Upper lobe of left lung (tissue), 6 donors: Measurements from ENCODE around the gene MGMT. TPM values are rescaled to one million over a fixed set of nuclear protein-coding genes. Genes with fewer than 3 reads are reported as not detected.

Experiments used
- ATAC-seq, 2 donors: fragments of 200-7000 bp; cut with Tn5 transposase; one replicate each; pipeline ENCODE4 v1.9.1; 2022; ENCODE audit warnings: mild to moderate bottlenecking in 2 of 2, moderate library complexity in 2 of 2; ENCODE audit not compliant: low FRiP score in 2 of 2
- DNase-seq, 2 donors: peaks; one replicate each; pipeline ENCODE4 v3.0.0-alpha.2; 2019 to 2020
- H3K27ac ChIP-seq, 4 donors: fragments of 200-600 bp; sonication (generic); one replicate each; pipeline ENCODE4 v1.5.1; 2016 to 2019
- H3K27me3 ChIP-seq, 4 donors: fragments of 200-600 bp; sonication (generic); one replicate each; pipeline ENCODE4 v1.5.1; 2017 to 2019
- H3K36me3 ChIP-seq, 4 donors: fragments of 200-600 bp; sonication (generic); one replicate each; pipeline ENCODE4 v1.5.1; 2016 to 2019
- H3K4me1 ChIP-seq, 4 donors: fragments of 200-600 bp; sonication (generic); one replicate each; pipeline ENCODE4 v1.5.1; 2018 to 2019
- H3K4me3 ChIP-seq, 4 donors: fragments of 200-600 bp; sonication (generic); one replicate each; pipeline ENCODE4 v1.5.1; 2017 to 2019; ENCODE audit warnings: mild to moderate bottlenecking in 2 of 4, moderate library complexity in 1 of 4
- H3K9me3 ChIP-seq, 4 donors: fragments of 200-600 bp; sonication (generic); one replicate each; pipeline ENCODE4 v1.5.1; 2018 to 2019
- EP300 ChIP-seq, 4 donors: sonication (generic); formaldehyde crosslinking; IDR thresholded peaks; one replicate each; pipeline ENCODE4 v1.5.1; 2017; ENCODE audit warnings: antibody characterized with exemption in 4 of 4, control low read depth in 2 of 4
- POLR2A ChIP-seq, 4 donors: fragments of 450-650 bp; IDR thresholded peaks; one replicate each; pipeline ENCODE4 v1.5.1; 2016 to 2017; ENCODE audit warnings: antibody characterized with exemption in 4 of 4, mild to moderate bottlenecking in 2 of 4
- POLR2AphosphoS5 ChIP-seq, 2 donors: sonication (generic); formaldehyde crosslinking; IDR thresholded peaks; one replicate each; pipeline ENCODE4 v1.5.1; 2017; ENCODE audit warnings: antibody characterized with exemption in 2 of 2
- WGBS, 2 donors: methylation state at CpG; one replicate each; pipeline ENCODE4 v1.1.5; 2017 to 2018; 5-methylcytosine and 5-hydroxymethylcytosine counted together
- total RNA-seq, 6 donors: library from RNA; depleted of rRNA in 4 of 6; stranded (reverse); fragments of >200 nt in 4 of 6; gene quantifications; one replicate each; pipeline versions ENCODE4 v1.1.0 to v1.2.1, GENCODE V29; 2016 to 2021
- TF ChIP-seq, protein P1 (sequence below), 6 experiments: fragments of 450-650 bp in 4 of 6; fragments of 200-600 bp in 2 of 6; sonication (generic) in 2 of 6; IDR thresholded peaks; one replicate each; pipeline ENCODE4 v1.5.1; 2016 to 2019; ENCODE audit warnings: antibody characterized with exemption in 6 of 6
- donor health status: DM: no; HTN: no; CAD: no; lungs with moderate emphysema.
- donor health status: DM: no; HTN: yes; CAD: no; lungs with severe emphysema.

Gene MGMT
- total RNA-seq, 6 donors from 2014 or later: 20.9 to 44.0 (median 29.6) TPM

DNA sequence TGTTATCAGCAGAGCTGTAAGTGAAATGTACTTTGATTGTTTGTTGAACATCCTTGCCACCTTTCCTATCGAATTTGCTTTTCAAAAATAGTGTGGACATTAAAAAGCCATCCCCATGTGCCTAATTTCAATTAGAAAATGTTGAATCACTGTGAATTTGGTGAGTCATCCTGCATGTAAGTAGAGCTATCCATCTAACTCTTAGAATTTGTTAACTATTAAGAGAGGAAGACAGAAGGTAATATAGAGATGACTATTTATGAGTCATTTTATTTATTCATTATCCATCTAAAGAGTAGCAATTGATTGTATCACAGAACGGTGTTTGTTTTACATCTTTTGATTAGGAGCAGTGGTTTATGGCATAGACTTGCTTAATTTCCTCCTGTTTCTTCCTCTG, 154.7 kb downstream of the MGMT start:
- Histone ChIP-seq H3K4me1 (no peaks in the 10 kb centered on the region), H3K27me3 (no peaks in the 10 kb centered on the region), H3K27ac (no peak overlapping the region), H3K9me3 (no peaks in the 10 kb centered on the region), H3K36me3 (no peaks in the 10 kb centered on the region), H3K4me3 (no peak overlapping the region)
- no peak for TF ChIP-seq POLR2AphosphoS5 (IDR thresholded peaks at IDR 0.05)
- TF ChIP-seq EP300 (IDR thresholded peaks at IDR 0.05): no peak
- TF ChIP-seq POLR2A (IDR thresholded peaks at IDR 0.05): no peak
- TF ChIP-seq, protein P1, sequence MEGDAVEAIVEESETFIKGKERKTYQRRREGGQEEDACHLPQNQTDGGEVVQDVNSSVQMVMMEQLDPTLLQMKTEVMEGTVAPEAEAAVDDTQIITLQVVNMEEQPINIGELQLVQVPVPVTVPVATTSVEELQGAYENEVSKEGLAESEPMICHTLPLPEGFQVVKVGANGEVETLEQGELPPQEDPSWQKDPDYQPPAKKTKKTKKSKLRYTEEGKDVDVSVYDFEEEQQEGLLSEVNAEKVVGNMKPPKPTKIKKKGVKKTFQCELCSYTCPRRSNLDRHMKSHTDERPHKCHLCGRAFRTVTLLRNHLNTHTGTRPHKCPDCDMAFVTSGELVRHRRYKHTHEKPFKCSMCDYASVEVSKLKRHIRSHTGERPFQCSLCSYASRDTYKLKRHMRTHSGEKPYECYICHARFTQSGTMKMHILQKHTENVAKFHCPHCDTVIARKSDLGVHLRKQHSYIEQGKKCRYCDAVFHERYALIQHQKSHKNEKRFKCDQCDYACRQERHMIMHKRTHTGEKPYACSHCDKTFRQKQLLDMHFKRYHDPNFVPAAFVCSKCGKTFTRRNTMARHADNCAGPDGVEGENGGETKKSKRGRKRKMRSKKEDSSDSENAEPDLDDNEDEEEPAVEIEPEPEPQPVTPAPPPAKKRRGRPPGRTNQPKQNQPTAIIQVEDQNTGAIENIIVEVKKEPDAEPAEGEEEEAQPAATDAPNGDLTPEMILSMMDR (IDR thresholded peaks at IDR 0.05): no peak
- DNase-seq (no peak), ATAC-seq (no peak)
- WGBS, 2 donors: 68 to 73% methylated on average over 2 of the region's 2 CpGs

DNA sequence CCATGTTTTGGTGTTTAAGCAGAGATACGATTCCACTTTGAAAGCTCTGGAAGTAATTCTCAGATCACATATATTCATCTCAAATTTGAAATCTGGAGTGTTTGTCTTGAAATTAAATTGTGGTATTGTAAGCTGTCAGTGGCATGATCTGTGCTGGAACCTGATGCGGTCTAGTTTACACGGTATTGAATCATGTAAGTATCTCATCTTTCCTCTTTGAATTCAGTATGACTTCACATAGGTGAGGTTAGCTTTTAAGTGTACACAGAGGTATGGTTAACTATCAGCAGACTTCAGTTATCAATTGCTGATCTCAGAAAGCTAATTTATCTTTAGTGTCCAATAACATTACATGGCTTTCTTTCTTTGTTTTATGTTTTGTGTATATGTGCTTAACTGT, 155.2 kb downstream of the MGMT start:
- DNase-seq: no peak
- peaks cover 0 to under 1% (median 0%) of the 10 kb centered on the region in 4 donors for H3K4me1 ChIP-seq
- no peaks in the 10 kb centered on the region for H3K9me3 ChIP-seq
- ATAC-seq: no peak
- TF ChIP-seq POLR2A (IDR thresholded peaks at IDR 0.05) (no peak), POLR2AphosphoS5 (IDR thresholded peaks at IDR 0.05) (no peak), EP300 (IDR thresholded peaks at IDR 0.05) (no peak)
- TF ChIP-seq, protein P1 (IDR thresholded peaks at IDR 0.05): no peak
- no peaks in the 10 kb centered on the region for H3K27me3 ChIP-seq
- H3K36me3 ChIP-seq: no peaks in the 10 kb centered on the region
- WGBS, 2 donors: 83 to 86% methylated on average over 3 of the region's 3 CpGs
- no peak overlapping the region for H3K4me3 ChIP-seq
- no peak overlapping the region for H3K27ac ChIP-seq

DNA sequence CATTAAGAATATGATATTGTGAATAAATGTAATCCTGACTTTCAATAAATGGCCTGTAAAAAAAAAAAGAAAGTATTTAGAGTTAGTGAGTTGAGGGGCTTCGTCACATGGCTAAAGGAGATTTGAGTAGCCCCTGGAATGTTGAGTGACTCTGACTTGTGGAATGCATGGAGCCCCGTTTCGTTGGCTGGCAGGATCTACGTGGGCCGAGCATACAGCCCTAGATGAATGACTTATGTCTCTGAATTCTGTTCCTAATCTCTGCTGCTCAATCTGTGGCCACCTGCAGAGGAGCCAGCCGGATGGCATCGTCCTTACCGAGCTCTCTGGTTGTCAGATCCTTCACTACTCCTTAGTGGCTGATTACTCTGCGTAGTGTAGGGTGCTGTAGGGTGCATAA, 155.7 kb downstream of the MGMT start:
- DNase-seq: no peak
- H3K27me3 ChIP-seq: no peaks in the 10 kb centered on the region
- TF ChIP-seq, protein P1 (IDR thresholded peaks at IDR 0.05): no peak
- TF ChIP-seq POLR2A (IDR thresholded peaks at IDR 0.05) (no peak), POLR2AphosphoS5 (IDR thresholded peaks at IDR 0.05) (no peak), EP300 (IDR thresholded peaks at IDR 0.05) (no peak)
- H3K4me1 ChIP-seq: peaks cover 0 to 5% (median 0%) of the 10 kb centered on the region in 4 donors
- no peaks in the 10 kb centered on the region for H3K9me3 ChIP-seq
- no peaks in the 10 kb centered on the region for H3K36me3 ChIP-seq
- H3K4me3 ChIP-seq: no peak overlapping the region
- ATAC-seq: no peak
- 82 to 86% methylated on average over 9 of the region's 9 CpGs for WGBS, 2 donors
- H3K27ac ChIP-seq: no peak overlapping the region

DNA sequence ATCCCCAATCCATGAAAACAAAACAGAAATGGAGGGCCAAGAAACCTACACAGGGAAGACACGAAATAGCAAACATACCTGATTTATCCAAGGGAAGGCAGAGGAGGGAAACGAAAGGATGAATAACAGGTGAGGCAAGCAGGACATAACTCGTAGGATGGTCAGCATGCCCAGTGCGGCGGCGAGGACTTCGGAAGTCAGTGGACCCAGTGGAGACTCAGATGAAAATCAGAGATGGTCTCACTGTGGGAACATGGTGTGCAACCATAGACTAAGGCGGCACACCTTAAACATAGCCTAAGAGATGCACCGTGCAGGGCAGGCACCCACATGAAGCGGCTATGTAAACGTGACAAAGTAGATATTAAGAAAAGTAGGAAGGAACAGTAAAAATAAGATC, 157.5 kb downstream of the MGMT start:
- Histone ChIP-seq H3K4me3 (no peak overlapping the region), H3K4me1 (peaks cover 0 to 7% (median 0%) of the 10 kb centered on the region in 4 donors), H3K27me3 (no peaks in the 10 kb centered on the region), H3K36me3 (no peaks in the 10 kb centered on the region), H3K9me3 (no peaks in the 10 kb centered on the region), H3K27ac (no peak overlapping the region)
- DNase-seq: peak in 1 of 2 donors; percentile 47
- 70 to 75% methylated on average over 11 of the region's 11 CpGs for WGBS, 2 donors
- TF ChIP-seq EP300 (IDR thresholded peaks at IDR 0.05) (no peak), POLR2AphosphoS5 (IDR thresholded peaks at IDR 0.05) (no peak), POLR2A (IDR thresholded peaks at IDR 0.05) (no peak)
- TF ChIP-seq, protein P1 (IDR thresholded peaks at IDR 0.05): no peak
- ATAC-seq: no peak

DNA sequence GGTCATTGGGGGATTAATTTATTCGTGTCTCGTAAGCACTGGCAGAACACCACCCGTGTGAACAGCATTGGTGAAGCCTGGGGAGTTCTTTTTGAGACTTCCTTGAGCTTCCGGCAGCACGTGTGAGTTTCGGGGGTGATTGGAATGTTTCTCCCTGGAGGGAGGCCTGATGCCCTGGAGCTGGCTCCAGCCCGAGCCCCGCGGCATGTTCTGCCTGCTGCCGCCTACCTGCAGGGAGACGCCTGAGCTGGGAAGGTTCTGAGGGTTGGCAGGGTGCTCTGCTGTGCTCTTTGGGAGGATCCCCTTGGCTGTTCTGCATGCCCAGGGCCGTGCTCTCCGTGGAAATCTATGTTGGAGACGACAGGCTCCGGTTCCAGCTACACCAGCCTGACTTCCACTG, 159.3 kb downstream of the MGMT start:
- Histone ChIP-seq H3K4me3 (no peak overlapping the region), H3K9me3 (no peaks in the 10 kb centered on the region), H3K27me3 (no peaks in the 10 kb centered on the region), H3K36me3 (no peaks in the 10 kb centered on the region), H3K4me1 (peaks cover 0 to 7% (median 0%) of the 10 kb centered on the region in 4 donors), H3K27ac (no peak overlapping the region)
- TF ChIP-seq, protein P1 (IDR thresholded peaks at IDR 0.05): no peak
- TF ChIP-seq POLR2A (IDR thresholded peaks at IDR 0.05) (no peak), EP300 (IDR thresholded peaks at IDR 0.05) (no peak), POLR2AphosphoS5 (IDR thresholded peaks at IDR 0.05) (no peak)
- ATAC-seq (no peak), DNase-seq (peak in 1 of 2 donors; percentile 56)
- 96 to 97% methylated on average over 14 to 15 of the region's 15 CpGs for WGBS, 2 donors
